GM11168 (cell line): ENCODE data around the gene TOX3.

ENCODE experiments used
- in situ Hi-C: fragments of 300-500 bp; cut with MboI; formaldehyde crosslinking; loops from one replicate; pipeline ENCODE4 v1.12.0; 2022; ENCODE audit warnings: low sequenced_read_pairs; ENCODE audit not compliant: unreplicated experiment

TOX3 gene

GRCh38 chr16:52540910-52541309 is 6.0 kb downstream of the TOX3 start:
- in situ Hi-C loops = no loop called here

GRCh38 chr16:52539191-52539590 is 7.8 kb downstream of the TOX3 start:
- in situ Hi-C loops = no loop called here

- in situ Hi-C loops = no loop called here
Measured at GRCh38 chr16:52538511-52538910, 8.4 kb downstream of the TOX3 start.

GRCh38 chr16:52537516-52537915 is 9.4 kb downstream of the TOX3 start:
- in situ Hi-C loops = no loop called here

- in situ Hi-C loops = no loop called here
Measured at GRCh38 chr16:52535076-52535475, 11.9 kb downstream of the TOX3 start.

- in situ Hi-C loops = no loop called here
Measured at GRCh38 chr16:52533296-52533695, 13.6 kb downstream of the TOX3 start.

GRCh38 chr16:52532384-52532783 is 14.6 kb downstream of the TOX3 start:
- in situ Hi-C loops = no loop called here

- in situ Hi-C loops = no loop called here
Measured at GRCh38 chr16:52529226-52529625, 17.7 kb downstream of the TOX3 start.

- in situ Hi-C loops = no loop called here
Measured at GRCh38 chr16:52528393-52529065, 18.4 kb downstream of the TOX3 start.

GRCh38 chr16:52526830-52527229 is 20.1 kb downstream of the TOX3 start:
- in situ Hi-C loops = no loop called here

- in situ Hi-C loops = no loop called here
Measured at GRCh38 chr16:52526116-52526828, 20.7 kb downstream of the TOX3 start.

- in situ Hi-C loops = no loop called here
Measured at GRCh38 chr16:52521570-52521969, 25.4 kb downstream of the TOX3 start.

- in situ Hi-C loops = no loop called here
Measured at GRCh38 chr16:52518884-52519283, 28.1 kb downstream of the TOX3 start.

- in situ Hi-C loops = no loop called here
Measured at GRCh38 chr16:52515068-52515671, 31.8 kb downstream of the TOX3 start.

- in situ Hi-C loops = no loop called here
Measured at GRCh38 chr16:52512297-52512987, 34.5 kb downstream of the TOX3 start.

- in situ Hi-C loops = no loop called here
Measured at GRCh38 chr16:52501746-52502145, 45.2 kb downstream of the TOX3 start.

- in situ Hi-C loops = no loop called here
Measured at GRCh38 chr16:52500963-52501362, 46.0 kb downstream of the TOX3 start.

GRCh38 chr16:52499060-52499440 is 47.9 kb downstream of the TOX3 start:
- in situ Hi-C loops = no loop called here

- in situ Hi-C loops = no loop called here
Measured at GRCh38 chr16:52498328-52499059, 48.4 kb downstream of the TOX3 start.

GRCh38 chr16:52497067-52497816 is 49.7 kb downstream of the TOX3 start:
- in situ Hi-C loops = no loop called here
